ENCODE measurements around the gene KIRREL3.

The KIRREL3 gene

GRCh38 chr11:126533560-126533959 lies 467.0 kb downstream of the KIRREL3 start:
- no peak overlapping the region for H3K4me3 ChIP-seq (ENCODE audit: low read depth, low read length)
- no peak for TF ChIP-seq CTCF (IDR thresholded peaks at IDR 0.05; ENCODE audit: low read depth, low read length)

- H3K4me3 ChIP-seq (ENCODE audit: low read depth, low read length), result no peak overlapping the region
- TF ChIP-seq CTCF (IDR thresholded peaks at IDR 0.05; ENCODE audit: low read depth, low read length), result no peak
These were observed 470.2 kb downstream of the KIRREL3 start for GRCh38 chr11:126530416-126530815.

- no peak for TF ChIP-seq CTCF (IDR thresholded peaks at IDR 0.05; ENCODE audit: low read depth, low read length)
- no peak overlapping the region for H3K4me3 ChIP-seq (ENCODE audit: low read depth, low read length)
These were observed 471.5 kb downstream of the KIRREL3 start for GRCh38 chr11:126529037-126529436.

- H3K4me3 ChIP-seq (ENCODE audit: low read depth, low read length), result no peak overlapping the region
- no peak for TF ChIP-seq CTCF (IDR thresholded peaks at IDR 0.05; ENCODE audit: low read depth, low read length)
These were observed 472.5 kb downstream of the KIRREL3 start for GRCh38 chr11:126528075-126528474.

GRCh38 chr11:126527651-126528050 lies 472.9 kb downstream of the KIRREL3 start:
- no peak for TF ChIP-seq CTCF (IDR thresholded peaks at IDR 0.05; ENCODE audit: low read depth, low read length)
- H3K4me3 ChIP-seq (ENCODE audit: low read depth, low read length), result no peak overlapping the region

GRCh38 chr11:126526471-126526870 lies 474.1 kb downstream of the KIRREL3 start:
- no peak for TF ChIP-seq CTCF (IDR thresholded peaks at IDR 0.05; ENCODE audit: low read depth, low read length)
- no peak overlapping the region for H3K4me3 ChIP-seq (ENCODE audit: low read depth, low read length)

GRCh38 chr11:126525702-126526101 lies 474.9 kb downstream of the KIRREL3 start:
- H3K4me3 ChIP-seq (ENCODE audit: low read depth, low read length), result no peak overlapping the region
- no peak for TF ChIP-seq CTCF (IDR thresholded peaks at IDR 0.05; ENCODE audit: low read depth, low read length)

Measured in WI38 (cell line).